Measurements from ENCODE around the gene BTBD9. TPM values are rescaled to one million over a fixed set of nuclear protein-coding genes. Genes with fewer than 3 reads are reported as not detected.

The BTBD9 gene
- total RNA-seq, 1 donor from 2014 or later, result 18.1 TPM

- DNase-seq (ENCODE audit: extremely low spot score, unreplicated experiment), result no peak
- no peak for TF ChIP-seq CTCF (IDR thresholded peaks at IDR 0.05)
- no peaks in the 10 kb centered on the region for H3K9me3 Mint-ChIP-seq (ENCODE audit: unreplicated experiment)
- no peak overlapping the region for H3K27ac Mint-ChIP-seq (ENCODE audit: unreplicated experiment)
- peaks cover 9% of the 10 kb centered on the region for H3K36me3 Mint-ChIP-seq (ENCODE audit: unreplicated experiment)
- peaks cover 16% of the 10 kb centered on the region for H3K4me1 Mint-ChIP-seq (ENCODE audit: unreplicated experiment)
- H3K27me3 Mint-ChIP-seq (ENCODE audit: unreplicated experiment), result no peaks in the 10 kb centered on the region
- H3K4me3 Mint-ChIP-seq (ENCODE audit: unreplicated experiment), result no peak overlapping the region
Observed at GRCh38 chr6:38172739-38173410, 466.9 kb downstream of the BTBD9 start.

- no peak for TF ChIP-seq CTCF (IDR thresholded peaks at IDR 0.05)
- Mint-ChIP-seq H3K36me3 (ENCODE audit: unreplicated experiment) (peaks cover 9% of the 10 kb centered on the region), H3K4me3 (ENCODE audit: unreplicated experiment) (no peak overlapping the region), H3K27ac (ENCODE audit: unreplicated experiment) (no peak overlapping the region), H3K27me3 (ENCODE audit: unreplicated experiment) (no peaks in the 10 kb centered on the region), H3K4me1 (ENCODE audit: unreplicated experiment) (peaks cover 16% of the 10 kb centered on the region), H3K9me3 (ENCODE audit: unreplicated experiment) (no peaks in the 10 kb centered on the region)
- DNase-seq (ENCODE audit: extremely low spot score, unreplicated experiment), result no peak
Observed at GRCh38 chr6:38171997-38172738, 467.6 kb downstream of the BTBD9 start.

GRCh38 chr6:38170666-38171355, 468.9 kb downstream of the BTBD9 start:
- Mint-ChIP-seq H3K4me3 (ENCODE audit: unreplicated experiment) (no peak overlapping the region), H3K9me3 (ENCODE audit: unreplicated experiment) (no peaks in the 10 kb centered on the region), H3K27me3 (ENCODE audit: unreplicated experiment) (no peaks in the 10 kb centered on the region), H3K4me1 (ENCODE audit: unreplicated experiment) (peaks cover 14% of the 10 kb centered on the region), H3K27ac (ENCODE audit: unreplicated experiment) (no peak overlapping the region), H3K36me3 (ENCODE audit: unreplicated experiment) (peaks cover 9% of the 10 kb centered on the region)
- DNase-seq (ENCODE audit: extremely low spot score, unreplicated experiment), result no peak
- no peak for TF ChIP-seq CTCF (IDR thresholded peaks at IDR 0.05)

GRCh38 chr6:38169977-38170526, 469.7 kb downstream of the BTBD9 start:
- no peak for DNase-seq (ENCODE audit: extremely low spot score, unreplicated experiment)
- H3K27ac Mint-ChIP-seq (ENCODE audit: unreplicated experiment), result no peak overlapping the region

More at GRCh38 chr6:38169977-38170526, 469.7 kb downstream of the BTBD9 start:
- H3K4me1 Mint-ChIP-seq (ENCODE audit: unreplicated experiment), result peaks cover 17% of the 10 kb centered on the region
- H3K36me3 Mint-ChIP-seq (ENCODE audit: unreplicated experiment), result peaks cover 8% of the 10 kb centered on the region
- H3K4me3 Mint-ChIP-seq (ENCODE audit: unreplicated experiment), result no peak overlapping the region
- H3K9me3 Mint-ChIP-seq (ENCODE audit: unreplicated experiment), result no peaks in the 10 kb centered on the region
- no peaks in the 10 kb centered on the region for H3K27me3 Mint-ChIP-seq (ENCODE audit: unreplicated experiment)
- TF ChIP-seq CTCF (IDR thresholded peaks at IDR 0.05), result no peak

All from osteocyte (in vitro differentiated cells).